Activated T-helper 9 cell treated with anti-CD3 and anti-CD28 coated beads, Interleukin-2, amount 50 U/mL, for 16 hours (primary cell): Measurements from ENCODE around the gene ARHGAP6.
"Not testable (repeated sequence)": the region's sequence is repeated elsewhere in the genome, so short reads cannot be mapped to it uniquely, and the experiment has no call there.

ENCODE experiments used
- DNase-seq: peaks from one replicate; pipeline ENCODE4 v3.0.0-alpha.2; 2020; ENCODE audit warnings: low read depth

ARHGAP6 gene

GRCh38 chrX:11293113-11293512 lies 372.6 kb downstream of the ARHGAP6 start, which contains the start of gene AMELX:
Gene AMELX (plus strand): TSS chrX:11293413. CDS start chrX:11294789, 1,376 bp downstream.
- DNase-seq = no peak

GRCh38 chrX:11290416-11291102 lies 375.2 kb downstream of the ARHGAP6 start:
- no peak for DNase-seq

- no peak for DNase-seq
These were observed 378.2 kb downstream of the ARHGAP6 start for GRCh38 chrX:11287505-11287904.

DNA sequence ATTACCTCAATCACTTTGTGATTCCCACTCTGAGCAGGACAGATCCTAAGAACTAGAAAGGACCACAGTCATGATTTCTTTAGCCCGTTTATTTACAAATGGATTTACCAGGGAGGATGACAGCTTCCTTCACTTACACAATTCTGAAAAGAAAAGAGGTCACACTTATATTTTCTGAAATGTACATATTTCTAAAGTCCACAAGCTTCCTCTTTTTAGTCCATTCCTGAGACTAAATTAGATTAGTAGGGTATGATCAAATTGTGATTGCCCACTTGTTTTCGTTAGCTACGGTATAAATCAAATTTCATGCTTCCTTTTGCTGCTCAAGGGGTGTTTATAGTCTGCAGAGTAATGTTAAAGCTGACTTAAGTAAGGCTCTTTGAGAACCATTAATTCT lies 380.1 kb downstream of the ARHGAP6 start:
- DNase-seq = no peak

GRCh38 chrX:11282043-11282442 lies 383.7 kb downstream of the ARHGAP6 start:
- DNase-seq = no peak

DNA sequence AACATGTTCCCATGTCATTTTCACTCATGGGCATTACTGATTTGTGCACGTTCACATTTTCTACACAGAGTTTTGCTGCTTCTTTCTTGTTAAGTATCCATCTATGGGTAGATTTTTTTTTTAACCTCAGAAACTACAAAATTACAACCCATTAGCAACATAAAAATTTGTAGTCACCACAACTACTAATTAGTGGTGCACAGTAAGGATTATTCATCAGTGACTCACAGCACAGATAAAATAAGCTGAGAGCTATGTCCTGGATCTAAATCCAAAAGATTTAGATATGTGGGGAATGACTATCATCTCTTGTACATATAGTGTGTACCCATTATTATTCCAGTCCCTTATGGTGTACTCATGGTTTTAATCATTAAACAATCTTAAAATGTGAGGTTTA lies 392.2 kb downstream of the ARHGAP6 start:
- no peak for DNase-seq

DNA sequence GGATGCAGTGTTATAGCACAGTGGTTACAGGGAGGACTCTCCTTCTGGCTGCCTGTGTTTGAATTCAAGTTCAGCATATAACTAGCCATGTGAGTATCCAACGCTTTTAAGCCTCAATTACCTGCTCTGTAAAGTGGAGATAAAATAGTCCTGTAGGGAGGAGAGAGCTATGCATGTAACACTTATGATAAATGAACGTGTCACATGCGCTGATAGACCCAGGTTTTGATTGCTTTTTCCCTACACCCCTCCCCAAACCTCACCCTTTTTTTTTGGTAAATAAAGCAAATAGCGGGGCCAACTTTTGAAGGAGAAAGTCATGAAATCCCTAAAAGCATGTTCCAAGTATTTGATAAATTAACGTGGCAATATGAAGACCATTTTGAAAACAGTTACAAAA lies 392.9 kb downstream of the ARHGAP6 start:
- DNase-seq = no peak

DNA sequence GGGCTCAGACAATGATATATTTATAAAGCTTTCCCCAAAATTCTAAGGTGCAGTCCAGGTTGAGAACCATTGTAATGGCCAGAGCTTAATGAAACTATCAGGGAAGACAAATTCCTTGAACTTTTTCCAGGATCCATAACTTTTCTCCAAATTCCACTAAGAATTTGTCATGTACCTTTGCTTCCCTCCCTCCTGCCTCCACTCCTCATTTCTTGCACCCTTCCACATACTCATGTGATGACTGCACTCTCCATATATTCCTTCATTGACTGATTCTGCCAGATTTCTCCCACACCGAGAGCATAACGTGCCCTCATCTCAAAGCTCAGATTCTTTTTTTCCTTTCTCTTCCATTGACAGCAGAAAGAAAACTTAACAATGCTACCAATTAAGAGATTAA lies 393.4 kb downstream of the ARHGAP6 start:
- DNase-seq = no peak

GRCh38 chrX:11269996-11270395 lies 395.7 kb downstream of the ARHGAP6 start:
- DNase-seq = no peak

DNA sequence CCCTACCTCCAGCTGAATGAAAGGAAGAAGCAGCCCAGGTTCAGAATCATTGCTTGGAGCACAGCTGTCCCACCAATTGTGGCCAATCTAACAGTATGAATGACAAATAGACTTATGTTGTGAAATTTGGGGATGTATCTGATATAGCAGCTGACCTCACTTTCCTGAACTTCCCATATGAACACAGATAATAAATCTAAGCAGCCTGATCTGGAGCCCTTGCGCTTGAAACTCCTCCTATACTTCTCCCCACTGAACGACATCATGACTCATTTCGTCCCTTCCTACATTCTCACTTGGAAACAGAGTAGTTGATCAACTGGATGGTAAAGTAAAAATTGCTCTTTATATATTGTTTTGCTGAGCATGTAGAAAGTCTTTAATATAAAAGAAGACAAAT lies 396.7 kb downstream of the ARHGAP6 start:
- no peak for DNase-seq

DNA sequence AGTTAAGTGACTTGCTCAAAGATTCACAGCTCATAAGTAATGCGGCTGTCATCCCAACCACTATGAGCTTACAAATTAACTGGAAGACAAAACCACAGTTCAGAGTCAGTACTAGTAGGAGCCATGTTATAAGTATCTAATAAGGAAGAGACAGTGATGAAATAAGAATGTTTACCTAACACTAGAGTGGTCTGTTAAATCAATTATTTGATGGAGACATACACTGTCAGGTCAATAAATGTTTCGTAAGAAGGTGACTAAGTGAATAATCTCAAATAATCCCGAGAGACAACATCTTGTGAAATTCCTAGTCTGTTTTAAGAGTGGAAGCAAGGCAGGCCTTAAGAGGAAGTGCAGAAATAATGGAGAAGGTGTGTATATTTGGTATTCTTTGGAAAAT lies 398.3 kb downstream of the ARHGAP6 start:
- no peak for DNase-seq

DNA sequence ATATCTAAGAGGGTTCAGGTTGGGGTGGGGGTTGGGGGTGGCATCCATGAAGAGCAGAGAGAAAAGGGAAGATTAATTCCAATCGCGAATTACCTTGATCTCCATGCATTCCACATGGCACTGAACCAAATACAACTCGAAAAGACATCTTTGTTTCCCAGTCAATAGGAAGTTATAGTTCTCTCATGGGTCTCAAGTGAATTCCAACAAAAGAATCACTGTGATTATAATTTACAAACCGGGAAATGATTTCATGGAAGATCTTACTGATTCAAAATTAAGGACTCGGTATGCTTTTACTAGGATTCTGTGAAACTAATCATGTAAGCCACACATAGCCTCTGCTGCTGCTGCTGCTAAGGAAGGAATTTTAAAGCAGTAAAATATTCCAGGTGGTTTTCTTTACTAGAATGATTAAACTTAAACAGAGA lies 399.1 kb downstream of the ARHGAP6 start:
- no peak for DNase-seq

DNA sequence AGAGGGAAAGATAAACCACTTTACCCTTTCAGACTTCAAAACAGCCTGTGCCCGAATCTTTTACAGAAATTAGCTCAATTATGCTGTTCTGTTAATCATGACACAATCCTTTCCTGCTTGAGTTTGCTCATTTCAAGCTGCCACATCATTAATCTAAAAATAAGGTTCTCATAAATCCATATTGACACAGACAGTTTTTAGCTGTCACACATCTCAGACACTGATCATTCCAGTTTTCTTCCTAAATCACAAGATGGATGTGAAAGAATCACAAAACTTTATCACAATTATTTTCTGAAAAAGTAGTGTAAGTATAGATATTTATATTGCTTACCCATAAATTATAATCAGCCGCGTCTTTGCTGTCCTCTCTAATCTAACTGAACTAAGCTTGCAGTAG lies 400.4 kb downstream of the ARHGAP6 start:
- no peak for DNase-seq

DNA sequence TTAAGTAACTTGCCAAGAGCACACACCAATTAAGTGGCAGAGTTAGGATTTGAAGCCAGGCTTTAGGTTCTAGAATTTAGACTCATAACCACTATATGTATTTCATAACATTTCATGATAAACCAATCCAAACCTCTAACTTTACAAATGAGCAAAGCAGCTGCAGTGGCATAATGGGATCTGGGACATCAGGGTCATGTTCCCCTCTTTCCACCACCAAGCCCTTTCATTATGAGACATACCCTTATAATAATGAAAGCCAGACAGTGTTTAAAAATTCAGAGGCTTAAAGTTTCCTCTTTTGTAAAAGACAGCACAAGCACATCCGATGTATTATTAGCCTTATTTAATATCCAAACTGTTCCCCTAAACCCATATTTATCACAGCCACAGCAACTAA lies 400.8 kb downstream of the ARHGAP6 start:
- DNase-seq = no peak

DNA sequence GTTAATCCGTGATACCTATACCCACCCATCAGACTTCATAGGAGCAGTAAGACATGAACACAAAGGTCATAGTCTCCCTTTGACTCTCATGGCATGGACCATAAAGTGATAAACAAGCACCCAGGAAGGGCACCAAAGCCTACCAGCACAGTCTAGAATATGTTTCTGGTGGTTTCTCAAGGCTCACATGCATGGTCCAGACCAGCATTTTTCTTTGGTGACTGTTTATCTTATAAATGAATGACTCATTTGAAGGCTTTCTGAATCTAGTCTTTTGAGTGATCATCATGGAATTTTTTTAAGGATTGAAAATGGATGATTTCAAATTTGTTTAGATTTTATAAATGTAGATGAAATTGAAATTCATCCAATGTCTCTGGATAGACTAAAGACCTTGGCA lies 404.5 kb downstream of the ARHGAP6 start:
- no peak for DNase-seq

- DNase-seq = no peak
These were observed 406.3 kb downstream of the ARHGAP6 start for GRCh38 chrX:11259437-11259836.

GRCh38 chrX:11257711-11258110 lies 408.0 kb downstream of the ARHGAP6 start:
- no peak for DNase-seq

DNA sequence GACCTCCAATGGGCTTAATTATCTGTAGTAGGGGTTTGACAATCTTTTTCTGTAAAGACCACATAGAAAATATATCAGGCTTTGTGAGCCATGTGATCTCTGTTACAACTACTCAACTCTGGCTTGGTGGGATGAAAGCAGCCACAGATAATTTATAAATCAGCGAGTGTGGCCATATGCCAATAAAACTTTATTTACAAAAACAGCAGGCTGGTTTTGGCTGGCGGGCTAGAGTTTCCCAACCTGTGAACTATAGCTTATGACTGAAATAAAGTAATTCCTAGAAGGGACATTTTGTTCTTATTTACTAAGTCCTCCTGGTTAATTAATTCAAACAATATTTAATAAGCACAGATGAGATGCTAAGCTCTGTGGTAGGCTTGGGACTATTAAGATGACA lies 408.4 kb downstream of the ARHGAP6 start:
- DNase-seq = no peak

DNA sequence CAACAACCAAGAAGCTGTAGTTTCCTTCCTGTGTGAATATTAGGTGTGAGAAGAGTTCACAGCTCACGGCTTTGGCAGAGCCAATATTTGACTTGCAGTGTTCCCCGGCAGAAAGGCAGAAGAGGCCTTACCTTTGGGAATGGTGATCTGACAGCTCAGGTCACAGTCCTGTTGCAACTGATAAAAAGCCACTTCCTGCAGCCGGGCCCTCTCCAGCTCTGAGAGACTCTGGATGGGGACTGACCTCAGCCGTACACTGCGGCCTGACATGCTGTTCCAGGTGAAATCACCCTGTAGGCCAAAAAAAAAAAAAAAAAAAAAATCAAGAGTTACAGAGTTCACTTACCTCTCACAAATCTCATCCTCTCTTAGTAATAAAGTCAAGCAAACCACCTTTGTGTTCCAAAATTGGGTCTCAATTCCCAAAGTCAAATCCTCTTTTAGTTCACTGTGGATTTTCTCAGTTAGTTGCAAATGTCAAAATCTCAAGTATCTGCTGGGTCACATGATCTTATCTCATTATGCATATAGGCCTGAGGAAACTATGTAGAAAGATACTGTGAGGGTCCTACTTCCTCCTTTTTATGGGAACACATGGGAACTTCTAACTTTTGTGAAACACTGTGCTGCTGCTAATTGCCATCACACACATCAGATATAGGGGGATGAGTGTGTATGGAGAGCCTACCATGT lies 411.2 kb downstream of the ARHGAP6 start:
- no peak for DNase-seq

DNA sequence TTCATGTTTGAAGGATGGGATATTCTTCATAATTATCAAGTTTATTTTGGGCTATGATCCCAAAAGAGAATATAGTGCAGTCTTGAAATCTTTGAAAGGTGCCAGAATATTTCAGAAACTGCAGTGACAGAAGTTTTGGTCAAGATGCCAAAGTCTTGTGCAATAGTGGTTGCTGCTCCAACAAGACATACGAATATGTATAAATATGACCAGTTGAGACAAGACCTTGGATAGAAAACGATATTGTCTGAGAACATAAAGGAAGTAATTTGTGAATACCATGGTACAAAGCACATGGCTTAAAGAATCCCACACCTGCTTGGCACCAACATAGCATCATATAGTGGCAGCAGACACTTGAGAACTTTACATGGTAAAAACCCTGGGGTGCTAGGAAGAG lies 421.1 kb downstream of the ARHGAP6 start:
- no peak for DNase-seq

GRCh38 chrX:11242704-11243103 lies 423.0 kb downstream of the ARHGAP6 start:
- no peak for DNase-seq

GRCh38 chrX:11241720-11242119 lies 424.0 kb downstream of the ARHGAP6 start:
- no peak for DNase-seq

- no peak for DNase-seq
These were observed 426.5 kb downstream of the ARHGAP6 start for GRCh38 chrX:11239230-11239629.

DNA sequence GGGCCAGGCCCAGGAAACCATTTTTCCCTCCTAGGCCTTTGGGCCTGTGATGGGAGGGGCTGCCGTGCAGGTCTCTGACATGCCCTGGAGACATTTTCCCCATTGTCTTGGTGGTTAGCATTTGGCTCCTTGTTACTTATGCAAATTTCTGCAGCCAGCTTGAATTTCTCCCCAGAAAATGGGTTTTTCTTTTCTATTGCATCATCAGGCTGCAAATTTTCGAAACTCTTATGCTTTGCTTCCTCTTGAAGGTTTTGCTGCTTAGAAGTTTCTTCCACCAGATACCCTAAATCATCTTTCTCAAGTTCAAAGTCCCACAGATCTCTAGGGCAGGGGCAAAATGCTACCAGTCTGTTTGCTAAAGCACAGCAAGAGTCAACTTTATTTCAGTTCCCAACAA lies 430.3 kb downstream of the ARHGAP6 start:
- not testable (repeated sequence) for DNase-seq
